Measurements from ENCODE around the gene PDE9A. TPM values are rescaled to one million over a fixed set of nuclear protein-coding genes. Genes with fewer than 3 reads are reported as not detected.

Gene PDE9A
- total and polyA plus RNA-seq, 3 donors from 2014 or later: 5.7 to 6.4 (median 6.3) TPM

DNA sequence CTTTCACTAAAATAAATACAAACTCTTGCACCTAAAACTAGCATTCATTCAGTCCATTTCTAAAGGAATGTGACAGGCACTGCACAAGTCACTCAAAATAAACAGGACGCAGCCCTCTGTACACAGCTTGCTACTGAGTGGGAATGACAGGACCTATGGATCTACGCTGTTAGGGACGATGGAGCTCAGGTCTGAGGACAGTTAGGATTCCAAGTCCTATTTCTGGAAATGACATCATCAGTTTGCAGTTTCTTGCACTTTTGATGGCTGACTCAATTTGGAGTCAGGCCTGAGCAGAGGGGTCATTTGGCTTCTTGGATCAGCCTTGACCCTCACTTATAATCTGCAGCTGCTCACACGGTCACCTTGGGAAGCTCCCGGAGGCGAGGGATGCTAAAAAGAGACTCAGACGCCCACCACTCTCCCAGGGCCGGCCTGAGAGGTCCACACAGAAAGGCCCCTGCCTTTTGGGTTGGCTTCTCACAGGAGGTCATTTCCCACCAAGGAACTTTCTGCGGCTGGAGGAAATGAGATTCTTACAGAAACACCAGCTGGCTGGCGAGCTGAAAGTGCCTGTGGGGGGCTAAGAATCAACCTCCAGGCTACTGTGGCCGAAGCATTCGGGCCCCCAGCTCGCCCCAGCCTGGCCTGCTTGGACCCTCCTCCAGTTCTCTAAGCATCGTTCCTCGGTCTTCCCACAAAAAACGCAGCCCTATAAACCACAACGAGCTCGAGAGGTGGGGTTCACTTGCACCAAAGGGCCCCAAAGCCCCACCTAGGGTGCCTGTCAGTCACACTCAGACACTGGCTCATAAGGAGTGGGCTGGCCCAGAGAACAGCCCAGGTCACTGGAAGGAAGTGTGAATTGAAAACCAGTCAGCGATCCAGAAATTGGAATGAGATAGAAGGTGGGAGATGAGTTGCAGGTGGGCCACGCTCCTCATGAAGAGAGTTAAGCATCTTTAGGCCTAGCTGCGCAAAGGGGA, 8.9 kb upstream of the PDE9A start:
- Histone ChIP-seq H3K9me3 (no peaks in the 10 kb centered on the region), H3K27ac (no peak overlapping the region), H3K4me3 (no peak overlapping the region), H3K36me3 (ENCODE audit: low read depth, missing control alignments) (no peaks in the 10 kb centered on the region), H3K27me3 (no peaks in the 10 kb centered on the region), H3K4me1 (peaks cover 11% of the 10 kb centered on the region)
- intact Hi-C loops (cut with DNase I; ENCODE audit: low total_unique reads): no loop called here
- TF ChIP-seq, protein P1, sequence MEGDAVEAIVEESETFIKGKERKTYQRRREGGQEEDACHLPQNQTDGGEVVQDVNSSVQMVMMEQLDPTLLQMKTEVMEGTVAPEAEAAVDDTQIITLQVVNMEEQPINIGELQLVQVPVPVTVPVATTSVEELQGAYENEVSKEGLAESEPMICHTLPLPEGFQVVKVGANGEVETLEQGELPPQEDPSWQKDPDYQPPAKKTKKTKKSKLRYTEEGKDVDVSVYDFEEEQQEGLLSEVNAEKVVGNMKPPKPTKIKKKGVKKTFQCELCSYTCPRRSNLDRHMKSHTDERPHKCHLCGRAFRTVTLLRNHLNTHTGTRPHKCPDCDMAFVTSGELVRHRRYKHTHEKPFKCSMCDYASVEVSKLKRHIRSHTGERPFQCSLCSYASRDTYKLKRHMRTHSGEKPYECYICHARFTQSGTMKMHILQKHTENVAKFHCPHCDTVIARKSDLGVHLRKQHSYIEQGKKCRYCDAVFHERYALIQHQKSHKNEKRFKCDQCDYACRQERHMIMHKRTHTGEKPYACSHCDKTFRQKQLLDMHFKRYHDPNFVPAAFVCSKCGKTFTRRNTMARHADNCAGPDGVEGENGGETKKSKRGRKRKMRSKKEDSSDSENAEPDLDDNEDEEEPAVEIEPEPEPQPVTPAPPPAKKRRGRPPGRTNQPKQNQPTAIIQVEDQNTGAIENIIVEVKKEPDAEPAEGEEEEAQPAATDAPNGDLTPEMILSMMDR (IDR thresholded peaks at IDR 0.05): no peak
- TF ChIP-seq POLR2A (IDR thresholded peaks at IDR 0.05): no peak
- DNase-seq: no peak
- 73 to 82% methylated on average over 12 to 21 of the region's 21 CpGs for WGBS, 2 donors

DNA sequence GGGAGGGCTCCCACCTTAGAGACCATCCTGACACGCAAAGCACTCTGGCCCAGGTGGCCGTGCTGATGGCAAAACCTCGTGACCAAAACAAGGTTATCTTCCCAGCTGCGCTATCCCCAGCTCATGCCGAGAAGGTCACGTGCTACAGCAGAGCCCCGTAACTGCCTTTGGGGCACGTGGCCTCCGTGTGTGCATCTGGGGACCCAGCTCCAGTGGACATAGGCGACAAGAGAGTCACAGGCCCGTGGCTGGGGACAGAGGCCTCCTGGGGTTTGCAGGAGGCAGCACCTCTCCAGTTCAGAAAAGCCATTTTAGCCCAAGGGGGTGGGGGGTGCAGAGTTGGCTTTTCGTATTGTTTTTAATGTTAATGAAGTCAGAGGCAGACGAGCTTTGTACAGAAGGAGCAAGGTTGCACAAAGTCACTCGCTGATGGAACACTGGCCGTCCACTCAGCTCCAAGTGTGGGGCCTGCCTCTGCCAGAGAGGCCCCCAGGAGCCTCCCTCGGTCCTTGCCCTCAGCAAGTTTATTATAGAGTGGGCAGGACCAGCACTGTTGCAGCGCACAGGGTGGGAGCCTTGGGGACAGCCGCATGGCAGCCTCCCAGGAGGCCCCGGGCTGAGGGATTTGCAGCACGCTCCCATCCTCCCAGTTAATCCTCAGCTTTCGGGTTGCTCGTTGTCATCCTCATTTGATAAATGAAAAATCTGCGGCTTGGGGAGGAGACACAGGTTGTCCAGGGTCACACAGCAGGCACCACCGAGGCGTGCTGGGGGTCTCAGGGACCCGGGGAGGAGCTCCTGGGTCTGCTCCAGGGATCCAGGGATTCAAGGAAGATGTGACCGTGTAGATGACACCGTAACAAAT, 8.0 kb upstream of the PDE9A start:
- no peak for DNase-seq
- Histone ChIP-seq H3K27ac (no peak overlapping the region), H3K4me3 (no peak overlapping the region), H3K27me3 (no peaks in the 10 kb centered on the region), H3K4me1 (peaks cover 9% of the 10 kb centered on the region), H3K9me3 (no peaks in the 10 kb centered on the region), H3K36me3 (ENCODE audit: low read depth, missing control alignments) (no peaks in the 10 kb centered on the region)
- TF ChIP-seq POLR2A (IDR thresholded peaks at IDR 0.05): no peak
- TF ChIP-seq, protein P1 (IDR thresholded peaks at IDR 0.05): no peak
- intact Hi-C loops (cut with DNase I; ENCODE audit: low total_unique reads): no loop called here
- 85 to 92% methylated on average over 18 to 28 of the region's 28 CpGs for WGBS, 2 donors

DNA sequence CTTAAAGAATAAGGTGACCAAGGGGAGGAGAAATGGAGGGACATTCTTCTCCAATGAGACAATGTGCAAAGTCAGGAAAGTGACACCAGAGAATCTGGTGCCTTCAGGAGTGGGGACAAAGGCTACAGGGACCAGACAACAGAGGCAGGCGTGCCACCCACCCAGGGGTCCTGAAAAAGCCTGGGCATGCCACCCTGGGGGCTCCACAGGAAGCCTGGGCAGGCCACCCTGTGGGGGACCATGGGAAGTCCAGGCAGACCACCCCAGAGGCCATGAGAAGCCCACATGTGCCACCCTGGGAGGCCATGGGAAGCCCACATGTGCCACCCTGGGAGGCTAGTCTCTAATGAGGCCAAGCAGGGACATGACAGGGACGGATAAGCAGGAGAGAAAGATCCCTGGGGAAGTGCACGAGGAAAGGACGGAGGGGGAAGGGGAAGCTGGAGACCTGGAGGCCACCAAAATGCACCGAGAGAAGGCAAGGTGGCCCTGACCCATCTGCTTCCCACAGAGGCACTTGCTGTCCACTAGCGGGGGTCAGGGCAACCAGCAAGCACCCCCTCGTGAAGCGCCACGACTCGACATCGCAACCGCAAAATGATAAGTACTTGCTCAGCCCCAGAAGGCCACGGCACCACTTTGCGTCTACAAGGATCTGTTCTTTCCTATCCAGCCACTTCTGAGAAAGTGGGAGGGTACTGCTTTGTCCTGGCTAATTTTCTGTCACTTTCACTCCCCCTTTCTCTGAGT, 7.2 kb upstream of the PDE9A start:
- peaks cover under 1% of the 10 kb centered on the region for H3K4me1 ChIP-seq
- TF ChIP-seq, protein P1 (IDR thresholded peaks at IDR 0.05): no peak
- TF ChIP-seq POLR2A (IDR thresholded peaks at IDR 0.05): no peak
- no peaks in the 10 kb centered on the region for H3K36me3 ChIP-seq (ENCODE audit: low read depth, missing control alignments)
- no peaks in the 10 kb centered on the region for H3K27me3 ChIP-seq
- no peaks in the 10 kb centered on the region for H3K9me3 ChIP-seq
- intact Hi-C loops (cut with DNase I; ENCODE audit: low total_unique reads): no loop called here
- WGBS, 2 donors: 92 to 95% methylated on average over 12 to 14 of the region's 14 CpGs
- DNase-seq: no peak
- no peak overlapping the region for H3K27ac ChIP-seq
- no peak overlapping the region for H3K4me3 ChIP-seq

DNA sequence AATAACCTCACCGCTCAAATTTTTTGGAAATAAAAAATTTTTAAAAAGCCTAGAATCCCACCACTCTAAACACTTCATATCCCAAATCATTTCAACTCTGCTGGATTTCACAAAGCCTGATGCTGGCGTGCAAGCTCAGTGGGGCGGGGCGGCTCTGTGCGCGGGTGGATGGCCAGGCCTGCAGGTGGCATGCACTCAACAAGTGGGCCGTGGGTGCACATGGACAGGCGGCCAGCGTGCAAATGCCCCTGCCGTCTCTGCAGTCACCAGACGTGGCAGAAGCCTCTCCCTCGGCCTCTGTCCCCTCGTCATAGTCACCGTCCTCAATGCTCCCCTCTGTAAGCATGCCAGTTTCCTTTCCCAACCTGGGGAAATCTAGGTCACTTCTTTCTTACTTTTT, 6.6 kb upstream of the PDE9A start:
- Histone ChIP-seq H3K27ac (no peak overlapping the region), H3K27me3 (no peaks in the 10 kb centered on the region), H3K9me3 (no peaks in the 10 kb centered on the region), H3K4me3 (no peak overlapping the region), H3K4me1 (no peaks in the 10 kb centered on the region), H3K36me3 (ENCODE audit: low read depth, missing control alignments) (no peaks in the 10 kb centered on the region)
- WGBS, 2 donors: 95 to 98% methylated on average over 11 to 14 of the region's 14 CpGs
- no peak for TF ChIP-seq POLR2A (IDR thresholded peaks at IDR 0.05)
- TF ChIP-seq, protein P1 (IDR thresholded peaks at IDR 0.05): no peak
- intact Hi-C loops (cut with DNase I; ENCODE audit: low total_unique reads): no loop called here
- no peak for DNase-seq

All from testis (tissue), 3 donors.